Nephron progenitor cell (in vitro differentiated cells): ENCODE measurements around the gene MTX2.

Source experiments
- DNase-seq: peaks from one replicate; pipeline ENCODE4 v3.0.0; 2021
- H3K27ac Mint-ChIP-seq: 2 replicates; pipeline ENCODE4 v1.8.0; 2021; ENCODE audit warnings: mild to moderate bottlenecking, moderate library complexity, mixed read lengths
- H3K27me3 Mint-ChIP-seq: 2 replicates; pipeline ENCODE4 v1.8.0; 2021; ENCODE audit warnings: mild to moderate bottlenecking, low read depth, mixed read lengths; ENCODE audit not compliant: poor library complexity
- H3K36me3 Mint-ChIP-seq: 2 replicates; pipeline ENCODE4 v1.8.0; 2021; ENCODE audit warnings: low read depth, mixed read lengths
- H3K4me1 Mint-ChIP-seq: 2 replicates; pipeline ENCODE4 v1.8.0; 2021; ENCODE audit warnings: mixed read lengths
- H3K4me3 Mint-ChIP-seq: 2 replicates; pipeline ENCODE4 v1.8.0; 2021; ENCODE audit warnings: mild to moderate bottlenecking, moderate library complexity, mixed read lengths
- H3K9me3 Mint-ChIP-seq: 2 replicates; pipeline ENCODE4 v1.8.0; 2021; ENCODE audit warnings: mild to moderate bottlenecking, moderate library complexity, mixed read lengths
- CTCF ChIP-seq: fragments of 200-600 bp; sonication (generic); IDR thresholded peaks from 2 replicates; pipeline ENCODE4 v1.5.0; 2021; ENCODE audit warnings: antibody characterized with exemption

MTX2 gene

GRCh38 chr2:176317199-176317598 lies 48.0 kb downstream of the MTX2 start:
- peaks cover 40% of the 10 kb centered on the region for H3K36me3 Mint-ChIP-seq
- H3K4me3 Mint-ChIP-seq: no peak overlapping the region
- DNase-seq: no peak
- H3K27me3 Mint-ChIP-seq: no peaks in the 10 kb centered on the region
- peaks cover 11% of the 10 kb centered on the region for H3K4me1 Mint-ChIP-seq
- peak overlapping the region; percentile 3 for H3K27ac Mint-ChIP-seq
- no peak for TF ChIP-seq CTCF
- no peaks in the 10 kb centered on the region for H3K9me3 Mint-ChIP-seq

- Mint-ChIP-seq H3K9me3 (no peaks in the 10 kb centered on the region), H3K4me1 (peaks cover 11% of the 10 kb centered on the region), H3K27ac (no peak overlapping the region), H3K27me3 (no peaks in the 10 kb centered on the region), H3K4me3 (no peak overlapping the region), H3K36me3 (peaks cover 37% of the 10 kb centered on the region)
- no peak for DNase-seq
- no peak for TF ChIP-seq CTCF
Measured at GRCh38 chr2:176317623-176318065, 48.4 kb downstream of the MTX2 start.

GRCh38 chr2:176321916-176322315 lies 52.7 kb downstream of the MTX2 start:
- Mint-ChIP-seq H3K27ac (peak overlapping the region; percentile 2), H3K27me3 (no peaks in the 10 kb centered on the region), H3K9me3 (no peaks in the 10 kb centered on the region), H3K36me3 (peaks cover 13% of the 10 kb centered on the region), H3K4me1 (peaks cover 24% of the 10 kb centered on the region), H3K4me3 (no peak overlapping the region)
- DNase-seq: no peak
- TF ChIP-seq CTCF: no peak

GRCh38 chr2:176324862-176325261 lies 55.6 kb downstream of the MTX2 start:
- no peak for DNase-seq
- no peak for TF ChIP-seq CTCF
- H3K27ac Mint-ChIP-seq: no peak overlapping the region

GRCh38 chr2:176325732-176326131 lies 56.5 kb downstream of the MTX2 start:
- peak overlapping the region; percentile 91 for H3K27ac Mint-ChIP-seq
- peaks cover 21% of the 10 kb centered on the region for H3K36me3 Mint-ChIP-seq
- H3K9me3 Mint-ChIP-seq: no peaks in the 10 kb centered on the region
- H3K4me3 Mint-ChIP-seq: no peak overlapping the region
- peaks cover 20% of the 10 kb centered on the region for H3K4me1 Mint-ChIP-seq
- no peak for TF ChIP-seq CTCF
- peak; percentile 13 for DNase-seq
- H3K27me3 Mint-ChIP-seq: no peaks in the 10 kb centered on the region

More at GRCh38 chr2:176324862-176325261, 55.6 kb downstream of the MTX2 start:
- H3K4me1 Mint-ChIP-seq: peaks cover 20% of the 10 kb centered on the region
- H3K36me3 Mint-ChIP-seq: peaks cover 23% of the 10 kb centered on the region
- no peak overlapping the region for H3K4me3 Mint-ChIP-seq
- H3K9me3 Mint-ChIP-seq: no peaks in the 10 kb centered on the region
- no peaks in the 10 kb centered on the region for H3K27me3 Mint-ChIP-seq

GRCh38 chr2:176328149-176328548 lies 58.9 kb downstream of the MTX2 start:
- Mint-ChIP-seq H3K4me1 (peaks cover 20% of the 10 kb centered on the region), H3K4me3 (no peak overlapping the region), H3K27me3 (no peaks in the 10 kb centered on the region), H3K27ac (no peak overlapping the region), H3K36me3 (peaks cover 24% of the 10 kb centered on the region), H3K9me3 (no peaks in the 10 kb centered on the region)
- no peak for DNase-seq
- no peak for TF ChIP-seq CTCF
